Retinal pigment epithelial cell (primary cell): ENCODE measurements around the gene NKX2-1.

ENCODE experiments used
- DNase-seq: peaks from one replicate; pipeline ENCODE4 v3.0.0-alpha.2; 2010; ENCODE audit warnings: low read depth
- H3K4me3 ChIP-seq: 2 replicates; pipeline ENCODE4 v1.5.1; 2011; ENCODE audit warnings: mild to moderate bottlenecking, low read length, control low read depth, moderate library complexity
- CTCF ChIP-seq: conservative IDR thresholded peaks from 2 replicates; pipeline ENCODE4 v1.5.1; 2011; ENCODE audit warnings: low read depth, low read length, control low read depth, inconsistent platforms

Gene NKX2-1

GRCh38 chr14:36506732-36507614 lies 13.1 kb downstream of the NKX2-1 start:
- no peak overlapping the region for H3K4me3 ChIP-seq
- no peak for DNase-seq
- TF ChIP-seq CTCF = no peak

GRCh38 chr14:36505892-36506731 lies 13.9 kb downstream of the NKX2-1 start:
- no peak for DNase-seq
- peak; percentile 12 for TF ChIP-seq CTCF
- no peak overlapping the region for H3K4me3 ChIP-seq

GRCh38 chr14:36505181-36505815 lies 14.7 kb downstream of the NKX2-1 start:
- DNase-seq = no peak
- no peak overlapping the region for H3K4me3 ChIP-seq

GRCh38 chr14:36504771-36505175 lies 15.3 kb downstream of the NKX2-1 start:
- no peak overlapping the region for H3K4me3 ChIP-seq
- no peak for DNase-seq
- TF ChIP-seq CTCF = no peak

More at GRCh38 chr14:36505181-36505815, 14.7 kb downstream of the NKX2-1 start:
- no peak for TF ChIP-seq CTCF

- H3K4me3 ChIP-seq = no peak overlapping the region
- TF ChIP-seq CTCF = no peak
- no peak for DNase-seq
These were observed 16.0 kb downstream of the NKX2-1 start for GRCh38 chr14:36503771-36504741.
